ENCODE data around the gene CLSTN2.

- TF ChIP-seq, protein P1, sequence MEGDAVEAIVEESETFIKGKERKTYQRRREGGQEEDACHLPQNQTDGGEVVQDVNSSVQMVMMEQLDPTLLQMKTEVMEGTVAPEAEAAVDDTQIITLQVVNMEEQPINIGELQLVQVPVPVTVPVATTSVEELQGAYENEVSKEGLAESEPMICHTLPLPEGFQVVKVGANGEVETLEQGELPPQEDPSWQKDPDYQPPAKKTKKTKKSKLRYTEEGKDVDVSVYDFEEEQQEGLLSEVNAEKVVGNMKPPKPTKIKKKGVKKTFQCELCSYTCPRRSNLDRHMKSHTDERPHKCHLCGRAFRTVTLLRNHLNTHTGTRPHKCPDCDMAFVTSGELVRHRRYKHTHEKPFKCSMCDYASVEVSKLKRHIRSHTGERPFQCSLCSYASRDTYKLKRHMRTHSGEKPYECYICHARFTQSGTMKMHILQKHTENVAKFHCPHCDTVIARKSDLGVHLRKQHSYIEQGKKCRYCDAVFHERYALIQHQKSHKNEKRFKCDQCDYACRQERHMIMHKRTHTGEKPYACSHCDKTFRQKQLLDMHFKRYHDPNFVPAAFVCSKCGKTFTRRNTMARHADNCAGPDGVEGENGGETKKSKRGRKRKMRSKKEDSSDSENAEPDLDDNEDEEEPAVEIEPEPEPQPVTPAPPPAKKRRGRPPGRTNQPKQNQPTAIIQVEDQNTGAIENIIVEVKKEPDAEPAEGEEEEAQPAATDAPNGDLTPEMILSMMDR (IDR thresholded peaks at IDR 0.05; ENCODE audit: control extremely low read depth in 1 of 3, insufficient read depth in 1 of 3, low read depth in 1 of 3, low read length in 3 of 3) = no peak
- TF ChIP-seq POLR2AphosphoS5 (IDR thresholded peaks at IDR 0.05; ENCODE audit: low read depth, low read length) (no peak), TBP (IDR thresholded peaks at IDR 0.05; ENCODE audit: low read depth, low read length) (no peak), EZH2 (IDR thresholded peaks at IDR 0.05; ENCODE audit: low read depth, low read length, severe bottlenecking) (no peak), TEAD4 (IDR thresholded peaks at IDR 0.05; ENCODE audit: low read depth, low read length) (no peak), POLR2A (IDR thresholded peaks at IDR 0.05; ENCODE audit: control extremely low read depth in 1 of 2, low read depth in 2 of 2, low read length in 2 of 2) (no peak), JUND (IDR thresholded peaks at IDR 0.05; ENCODE audit: low read length) (no peak), SUZ12 (IDR thresholded peaks at IDR 0.05; ENCODE audit: low read length) (no peak)
- TF ChIP-seq, protein P2, sequence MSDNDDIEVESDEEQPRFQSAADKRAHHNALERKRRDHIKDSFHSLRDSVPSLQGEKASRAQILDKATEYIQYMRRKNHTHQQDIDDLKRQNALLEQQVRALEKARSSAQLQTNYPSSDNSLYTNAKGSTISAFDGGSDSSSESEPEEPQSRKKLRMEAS (IDR thresholded peaks at IDR 0.05) = no peak
- TF ChIP-seq, protein P3, sequence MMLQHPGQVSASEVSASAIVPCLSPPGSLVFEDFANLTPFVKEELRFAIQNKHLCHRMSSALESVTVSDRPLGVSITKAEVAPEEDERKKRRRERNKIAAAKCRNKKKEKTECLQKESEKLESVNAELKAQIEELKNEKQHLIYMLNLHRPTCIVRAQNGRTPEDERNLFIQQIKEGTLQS (IDR thresholded peaks at IDR 0.05; ENCODE audit: insufficient read depth, low read depth, low read length) = no peak
These were observed 263.3 kb downstream of the CLSTN2 start for GRCh38 chr3:140198242-140198641.

Measured in H1 (cell line).